ENCODE data around the gene PGM3.

The PGM3 gene

GRCh38 chr6:83183082-83183828, 9.8 kb downstream of the PGM3 start:
- no peak for DNase-seq (ENCODE audit: low read depth in 4 of 4, low spot score in 1 of 4)

- no peak for DNase-seq (ENCODE audit: low read depth in 4 of 4, low spot score in 1 of 4)
Observed at GRCh38 chr6:83182114-83182513, 11.0 kb downstream of the PGM3 start.

GRCh38 chr6:83180426-83180950, 12.6 kb downstream of the PGM3 start:
- no peak for DNase-seq (ENCODE audit: low read depth in 4 of 4, low spot score in 1 of 4)

GRCh38 chr6:83176246-83176645, 16.8 kb downstream of the PGM3 start:
- no peak for DNase-seq (ENCODE audit: low read depth in 4 of 4, low spot score in 1 of 4)

- DNase-seq (ENCODE audit: low read depth in 4 of 4, low spot score in 1 of 4) = no peak
Observed at GRCh38 chr6:83169511-83169910, 23.6 kb downstream of the PGM3 start.

DNA sequence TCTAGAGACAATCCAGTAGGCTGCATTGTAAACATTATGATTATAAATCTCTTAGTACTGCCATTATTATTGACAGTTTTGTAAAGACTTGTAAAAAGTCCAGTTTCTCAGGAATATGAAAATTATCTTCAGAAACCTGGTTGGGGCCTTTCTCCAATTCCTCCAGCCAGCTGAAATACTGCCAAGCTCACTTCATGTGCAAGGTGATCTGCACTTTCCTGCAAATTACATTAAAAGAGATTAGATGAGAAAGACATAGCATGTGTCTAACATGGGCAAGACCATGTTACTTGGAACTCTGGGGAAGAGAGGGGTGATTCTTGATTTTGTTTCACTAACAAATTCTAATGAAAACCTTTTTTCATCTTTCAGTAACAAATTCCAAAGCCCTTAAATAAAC, 24.0 kb downstream of the PGM3 start:
- DNase-seq (ENCODE audit: low read depth in 4 of 4, low spot score in 1 of 4) = no peak

DNA sequence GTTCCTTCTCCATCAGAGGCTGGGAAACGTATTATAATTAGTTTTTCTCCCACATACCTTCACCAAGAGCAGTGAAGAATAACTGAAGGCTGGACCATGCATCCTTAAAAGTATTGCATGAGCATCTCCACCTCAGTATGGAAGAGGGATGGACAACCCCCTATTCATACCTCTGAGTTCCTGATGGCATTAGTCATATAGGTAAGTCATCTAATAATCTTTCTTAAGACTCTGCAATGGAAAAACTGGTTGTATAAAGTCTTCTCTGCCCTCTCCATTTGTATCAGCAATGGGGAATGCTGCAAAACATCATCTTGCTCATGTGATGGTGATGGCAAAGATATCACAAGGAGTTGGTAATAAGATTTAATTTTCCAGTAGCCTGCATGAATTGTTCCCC, 24.5 kb downstream of the PGM3 start:
- no peak for DNase-seq (ENCODE audit: low read depth in 4 of 4, low spot score in 1 of 4)

DNA sequence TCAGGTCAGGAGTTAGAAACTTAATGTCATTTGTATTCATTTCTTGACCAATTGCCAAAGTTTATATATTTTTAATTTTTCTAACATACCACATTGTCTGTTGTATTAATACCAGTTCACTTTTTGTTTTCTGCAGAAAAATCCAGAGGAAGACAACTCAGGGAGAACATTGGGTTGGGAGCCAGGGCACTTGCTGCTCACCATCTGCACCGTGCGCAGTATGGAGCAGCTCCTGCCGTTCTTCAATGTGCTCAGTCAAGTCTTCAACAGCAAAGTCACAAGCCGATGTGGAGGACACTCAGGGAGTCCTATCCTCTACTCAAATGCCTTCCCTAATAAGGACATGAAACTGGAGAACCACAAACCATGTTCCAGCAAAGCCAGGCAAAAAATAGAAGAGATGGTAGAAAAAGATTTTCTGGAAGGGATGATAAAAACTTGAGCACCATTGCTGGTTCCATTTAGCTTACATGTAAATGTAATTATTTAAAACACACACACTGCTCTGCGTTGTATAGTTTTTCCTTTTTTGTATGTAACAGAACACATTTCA, 25.3 kb downstream of the PGM3 start:
- DNase-seq (ENCODE audit: low read depth in 4 of 4, low spot score in 1 of 4) = no peak

- DNase-seq (ENCODE audit: low read depth in 4 of 4, low spot score in 1 of 4) = no peak
Observed at GRCh38 chr6:83160167-83160566, 32.9 kb downstream of the PGM3 start.

- no peak for DNase-seq (ENCODE audit: low read depth in 4 of 4, low spot score in 1 of 4)
Observed at GRCh38 chr6:83155794-83156193, 37.3 kb downstream of the PGM3 start.

- DNase-seq (ENCODE audit: low read depth in 4 of 4, low spot score in 1 of 4) = no peak
Observed at GRCh38 chr6:83153883-83154521, 39.1 kb downstream of the PGM3 start.

- no peak for DNase-seq (ENCODE audit: low read depth in 4 of 4, low spot score in 1 of 4)
Observed at GRCh38 chr6:83152913-83153312, 40.2 kb downstream of the PGM3 start.

DNA sequence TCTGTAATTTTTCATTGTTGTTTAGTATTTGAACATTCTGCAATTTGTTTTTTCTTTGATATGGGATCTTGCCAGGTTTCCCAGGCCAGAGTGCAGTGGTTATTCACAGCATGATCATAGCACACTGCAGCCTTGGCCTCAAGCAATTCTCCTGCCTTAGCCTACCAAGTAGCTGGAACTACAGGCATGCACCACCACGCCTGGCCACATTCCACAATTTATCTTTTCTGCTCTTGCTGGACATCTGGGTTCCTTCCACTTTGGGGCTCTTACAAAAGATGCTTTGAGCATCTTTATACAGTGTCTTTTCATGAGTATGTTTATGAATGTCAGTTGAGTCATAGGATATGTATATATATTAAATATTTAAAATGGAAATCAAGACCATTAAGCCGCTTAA, 42.0 kb downstream of the PGM3 start:
- no peak for DNase-seq (ENCODE audit: low read depth in 4 of 4, low spot score in 1 of 4)

DNA sequence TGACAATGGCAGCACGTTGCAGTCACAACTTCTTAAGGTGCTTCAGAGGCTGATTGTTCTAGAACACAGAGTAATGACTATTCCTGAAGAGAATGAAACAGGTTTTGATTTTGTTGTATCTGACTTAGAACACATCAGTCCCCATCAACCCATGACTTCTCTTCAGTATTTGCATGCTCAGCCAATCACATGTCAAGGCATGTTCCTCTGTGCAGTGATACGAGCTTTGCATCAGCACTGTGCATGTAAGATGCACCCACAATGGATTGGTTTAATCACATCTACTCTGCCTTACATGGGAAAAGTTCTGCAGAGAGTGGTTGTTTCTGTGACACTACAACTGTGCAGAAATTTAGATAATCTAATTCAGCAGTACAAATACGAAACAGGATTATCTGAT, 54.3 kb downstream of the PGM3 start:
- no peak for DNase-seq (ENCODE audit: low read depth in 4 of 4, low spot score in 1 of 4)

- DNase-seq (ENCODE audit: low read depth in 4 of 4, low spot score in 1 of 4) = no peak
Observed at GRCh38 chr6:83138118-83138722, 54.8 kb downstream of the PGM3 start.

GRCh38 chr6:83132121-83132520, 60.9 kb downstream of the PGM3 start:
- no peak for DNase-seq (ENCODE audit: low read depth in 4 of 4, low spot score in 1 of 4)

DNA sequence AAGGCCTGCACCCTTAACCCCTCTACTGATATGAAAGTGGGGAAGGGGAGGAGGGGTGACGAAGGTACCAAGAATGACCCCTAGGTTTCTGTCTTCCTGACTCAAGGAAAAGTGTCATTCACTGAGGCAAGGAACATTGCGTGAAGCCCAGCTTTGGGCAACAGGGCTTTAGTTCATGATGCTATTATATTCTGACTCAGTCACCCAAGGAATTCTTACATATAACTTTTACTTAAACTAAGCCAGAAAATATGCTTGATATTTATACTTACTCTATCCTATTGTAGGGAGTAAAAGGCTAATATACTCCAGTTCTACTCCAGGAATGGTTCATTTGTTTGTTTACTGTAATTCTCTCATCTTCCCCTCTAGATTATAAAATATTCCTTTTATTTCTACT, 65.1 kb downstream of the PGM3 start:
- no peak for DNase-seq (ENCODE audit: low read depth in 4 of 4, low spot score in 1 of 4)

GRCh38 chr6:83127258-83127657, 65.8 kb downstream of the PGM3 start:
- no peak for DNase-seq (ENCODE audit: low read depth in 4 of 4, low spot score in 1 of 4)

- no peak for DNase-seq (ENCODE audit: low read depth in 4 of 4, low spot score in 1 of 4)
Observed at GRCh38 chr6:83126807-83127206, 66.3 kb downstream of the PGM3 start.

DNA sequence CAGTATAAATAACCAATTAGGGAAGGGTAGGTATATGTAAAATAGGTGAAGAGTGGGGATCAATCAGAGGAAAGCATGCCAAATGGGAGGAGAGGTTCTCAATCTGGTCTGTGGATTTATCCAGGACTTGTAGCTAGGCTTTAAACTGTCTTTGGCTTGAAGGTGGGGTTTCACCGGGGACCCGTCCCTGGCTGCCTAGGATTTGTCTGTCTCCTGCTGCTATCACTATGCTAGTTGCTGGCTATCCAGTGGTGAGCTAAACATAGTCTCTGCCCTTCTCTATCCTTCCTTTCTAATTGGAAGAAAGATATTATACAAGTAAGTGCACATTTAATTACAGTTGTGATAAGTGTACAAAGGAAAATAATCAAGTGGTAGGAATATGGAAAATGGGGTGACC, 66.8 kb downstream of the PGM3 start:
- no peak for DNase-seq (ENCODE audit: low read depth in 4 of 4, low spot score in 1 of 4)

- no peak for DNase-seq (ENCODE audit: low read depth in 4 of 4, low spot score in 1 of 4)
Observed at GRCh38 chr6:83125425-83125824, 67.6 kb downstream of the PGM3 start.

GRCh38 chr6:83124553-83124952, 68.5 kb downstream of the PGM3 start:
- no peak for DNase-seq (ENCODE audit: low read depth in 4 of 4, low spot score in 1 of 4)
